GM12878 (cell line): ENCODE results near the gene NUAK2. TPM values are rescaled to one million over a fixed set of nuclear protein-coding genes. Genes with fewer than 3 reads are reported as not detected.
A peak's percentile ranks its signal among the peaks of the same experiment; 100 is the strongest.

Experiments
- BCL11A ChIP-seq: IDR thresholded peaks from 2 replicates; pipeline ENCODE4 v1.6.1; 2011; ENCODE audit warnings: low read depth, low read length
- CBX5 ChIP-seq: sonication (generic); IDR thresholded peaks from 2 replicates; pipeline ENCODE4 v1.6.1; 2016; ENCODE audit warnings: low read depth, moderate library complexity, mild to moderate bottlenecking, inconsistent platforms
- CHD4 ChIP-seq: fragments of 200-600 bp; sonication (generic); IDR thresholded peaks from 2 replicates; pipeline ENCODE4 v1.6.1; 2016; ENCODE audit warnings: mild to moderate bottlenecking
- EZH2 ChIP-seq: IDR thresholded peaks from 2 replicates; pipeline ENCODE4 v1.6.1; 2012; ENCODE audit warnings: low read depth, mild to moderate bottlenecking, control low read depth, inconsistent platforms, low read length, borderline replicate concordance; ENCODE audit not compliant: control insufficient read depth
- FOS ChIP-seq: IDR thresholded peaks from 3 replicates; pipeline ENCODE4 v1.6.1; 2011; ENCODE audit warnings: borderline replicate concordance; ENCODE audit not compliant: insufficient read length; ENCODE audit errors: extremely low read depth
- GABPA ChIP-seq: IDR thresholded peaks from 2 replicates; pipeline ENCODE4 v1.6.1; 2014; ENCODE audit warnings: antibody characterized with exemption, low read depth, mild to moderate bottlenecking, inconsistent platforms
- JUNB ChIP-seq: IDR thresholded peaks from 2 replicates; pipeline ENCODE4 v1.6.1; 2016; ENCODE audit warnings: antibody characterized with exemption, mild to moderate bottlenecking
- MTA2 ChIP-seq: fragments of 450-650 bp; IDR thresholded peaks from 2 replicates; pipeline ENCODE4 v1.6.1; 2016; ENCODE audit warnings: low read depth, mild to moderate bottlenecking, moderate library complexity
- MYB ChIP-seq: fragments of 150-350 bp; IDR thresholded peaks from 2 replicates; pipeline ENCODE4 v1.6.1; 2014; ENCODE audit warnings: mild to moderate bottlenecking, low read depth, low read length, borderline replicate concordance
- PAX8 ChIP-seq: fragments of 450-650 bp; IDR thresholded peaks from 2 replicates; pipeline ENCODE4 v1.6.1; 2017; ENCODE audit warnings: mild to moderate bottlenecking, moderate library complexity
- POU2F2 ChIP-seq: IDR thresholded peaks from 3 replicates; pipeline ENCODE4 v1.6.1; 2011; ENCODE audit warnings: low read depth, mild to moderate bottlenecking, low read length, borderline replicate concordance
- RAD21 ChIP-seq: IDR thresholded peaks from 2 replicates; pipeline ENCODE4 v1.6.1; 2011; ENCODE audit warnings: mild to moderate bottlenecking, low read depth, low read length, moderate library complexity; ENCODE audit not compliant: insufficient read depth
- RFX5 ChIP-seq: IDR thresholded peaks from 2 replicates; pipeline ENCODE4 v1.6.1; 2011; ENCODE audit warnings: low read depth, low read length, improper control_type of control experiment
- RUNX3 ChIP-seq: IDR thresholded peaks from 2 replicates; pipeline ENCODE4 v1.6.1; 2012; ENCODE audit warnings: low read length, inconsistent platforms
- SIX5 ChIP-seq: IDR thresholded peaks from 2 replicates; pipeline ENCODE4 v1.6.1; 2011; ENCODE audit warnings: mild to moderate bottlenecking, low read depth, low read length, moderate library complexity; ENCODE audit not compliant: severe bottlenecking
- SMARCA5 ChIP-seq: fragments of 450-650 bp; IDR thresholded peaks from 2 replicates; pipeline ENCODE4 v1.6.1; 2017; ENCODE audit warnings: mild to moderate bottlenecking
- TCF7 ChIP-seq: IDR thresholded peaks from 2 replicates; pipeline ENCODE4 v1.6.1; 2014; ENCODE audit warnings: antibody characterized with exemption, borderline replicate concordance
- ZZZ3 ChIP-seq: IDR thresholded peaks from 2 replicates; pipeline ENCODE4 v1.6.1; 2011; ENCODE audit warnings: low read depth; ENCODE audit not compliant: control insufficient read depth, insufficient read length
- polyA plus RNA-seq, 11 experiments: library from polyadenylated mRNA; depleted of rRNA in 4 of 11; unstranded in 6 of 11; stranded (reverse) in 5 of 11; fragments of >200 nt; fragmentation: Nextera tagmentation in 4 of 11; fragmentation: Illumina TruSeq in 1 of 11; extraction: Ambion mirVana in 4 of 11; extraction: Trizol in 1 of 11; gene quantifications; 1 replicate in 1 of 11; 2 replicates in 10 of 11; pipeline versions ENCODE4 v1.2.1 to v1.2.3, GENCODE V29; 2011 to 2016; ENCODE audit warnings: inconsistent platforms in 2 of 11, missing spikeins in 2 of 11, low read depth in 1 of 11
- total RNA-seq, 4 experiments: library from RNA; depleted of rRNA in 3 of 4; stranded (reverse); fragments of >200 nt in 3 of 4; fragmentation: Illumina TruSeq in 1 of 4; extraction: Trizol in 1 of 4; gene quantifications; 2 replicates each; pipeline versions ENCODE4 v1.2.1 to v1.2.3, GENCODE V29; 2013 to 2021

Gene NUAK2
- total and polyA plus RNA-seq, 10 of the 15 experiments (the other 5 are each of a cell fraction or from before 2014, with no cell fraction given): 0.27 to 3.0 (median 1.2) TPM

DNA sequence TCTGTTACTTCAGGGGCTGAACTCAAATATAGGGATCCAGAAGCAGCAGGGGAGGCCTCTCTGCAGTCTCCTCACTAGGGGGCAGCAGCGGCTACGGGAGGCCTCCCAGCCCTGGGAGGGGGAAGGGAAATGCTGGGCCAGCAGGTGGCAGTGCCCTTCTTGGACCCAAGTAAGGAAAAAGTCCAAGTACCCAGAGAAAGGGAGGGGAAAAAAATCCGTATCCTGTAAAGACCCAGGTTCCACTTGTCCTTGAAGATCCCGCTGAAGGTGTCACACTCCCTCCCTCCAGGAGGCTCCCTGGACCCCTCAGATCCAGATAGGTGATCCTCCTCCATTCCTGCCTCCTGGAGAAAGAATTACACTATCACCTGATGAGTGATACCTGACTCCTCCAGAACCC, 14.1 kb upstream of the NUAK2 start (continued):
- TF ChIP-seq CHD4: no peak
- TF ChIP-seq MTA2: no peak
- TF ChIP-seq ZZZ3: no peak
- no peak for TF ChIP-seq CBX5
- no peak for TF ChIP-seq GABPA
- TF ChIP-seq SMARCA5: peak; percentile 65; the same call in 1 of the 2 replicates
- no peak for TF ChIP-seq JUNB
- no peak for TF ChIP-seq FOS
- no peak for TF ChIP-seq TCF7
- no peak for TF ChIP-seq EZH2
- TF ChIP-seq POU2F2: no peak
- TF ChIP-seq MYB: no peak
- TF ChIP-seq RAD21: peak; percentile 69
- no peak for TF ChIP-seq RFX5
- TF ChIP-seq BCL11A: no peak
- no peak for TF ChIP-seq RUNX3
- TF ChIP-seq PAX8: no peak
- no peak for TF ChIP-seq SIX5
